Activated B cell treated with CpG ODN at 0.5 μM for 24 hours (primary cell): ENCODE data around the gene CADM1. TPM values are rescaled to one million over a fixed set of nuclear protein-coding genes. Genes with fewer than 3 reads are reported as not detected.

ENCODE experiments used
- ATAC-seq: fragments of 200-7000 bp; cut with Tn5 transposase; one replicate; pipeline ENCODE4 v1.10.0; 2021; ENCODE audit warnings: low read depth, mild to moderate bottlenecking, moderate library complexity
- CTCF ChIA-PET: fragments of 350-600 bp; sonication (Branson Sonifier 250); formaldehyde crosslinking; loops from one replicate; lab custom pipeline; 2021; ENCODE audit warnings: antibody characterized with exemption; lab: Charles Lee
- POLR2A ChIA-PET: fragments of 350-600 bp; sonication (Branson Sonifier 250); formaldehyde crosslinking; loops from one replicate; lab custom pipeline; 2021; ENCODE audit warnings: antibody characterized with exemption; lab: Charles Lee
- DNase-seq: peaks from one replicate; pipeline ENCODE4 v3.0.0; 2022
- H3K27ac Mint-ChIP-seq: one replicate; pipeline ENCODE4 v1.8.0; 2020; ENCODE audit warnings: mixed read lengths
- H3K27me3 Mint-ChIP-seq: one replicate; pipeline ENCODE4 v1.8.0; 2021; ENCODE audit warnings: mixed read lengths
- H3K36me3 Mint-ChIP-seq: one replicate; pipeline ENCODE4 v1.8.0; 2021; ENCODE audit warnings: low read depth, mixed read lengths
- H3K4me1 Mint-ChIP-seq: one replicate; pipeline ENCODE4 v1.8.0; 2021; ENCODE audit warnings: mixed read lengths
- H3K4me3 Mint-ChIP-seq: one replicate; pipeline ENCODE4 v1.8.0; 2020; ENCODE audit warnings: mild to moderate bottlenecking, mixed read lengths
- H3K9me3 Mint-ChIP-seq: one replicate; pipeline ENCODE4 v1.8.0; 2020; ENCODE audit warnings: mixed read lengths
- intact Hi-C: fragments of 100-400 bp; cut with micrococcal nuclease; formaldehyde crosslinking; loops from one replicate; pipeline ENCODE4 v1.15.1; 2024
- total RNA-seq: library from RNA; stranded (reverse); gene quantifications from 2 replicates; pipeline ENCODE4 v1.2.3, GENCODE V29; 2022
- TF ChIP-seq, protein P1 (sequence below): fragments of 200-600 bp; IDR thresholded peaks from one replicate; pipeline ENCODE4 v1.8.0; 2022; ENCODE audit warnings: antibody characterized with exemption, mild to moderate bottlenecking

CADM1 gene
- total RNA-seq, 1 donor from 2014 or later = 0.86 TPM

DNA sequence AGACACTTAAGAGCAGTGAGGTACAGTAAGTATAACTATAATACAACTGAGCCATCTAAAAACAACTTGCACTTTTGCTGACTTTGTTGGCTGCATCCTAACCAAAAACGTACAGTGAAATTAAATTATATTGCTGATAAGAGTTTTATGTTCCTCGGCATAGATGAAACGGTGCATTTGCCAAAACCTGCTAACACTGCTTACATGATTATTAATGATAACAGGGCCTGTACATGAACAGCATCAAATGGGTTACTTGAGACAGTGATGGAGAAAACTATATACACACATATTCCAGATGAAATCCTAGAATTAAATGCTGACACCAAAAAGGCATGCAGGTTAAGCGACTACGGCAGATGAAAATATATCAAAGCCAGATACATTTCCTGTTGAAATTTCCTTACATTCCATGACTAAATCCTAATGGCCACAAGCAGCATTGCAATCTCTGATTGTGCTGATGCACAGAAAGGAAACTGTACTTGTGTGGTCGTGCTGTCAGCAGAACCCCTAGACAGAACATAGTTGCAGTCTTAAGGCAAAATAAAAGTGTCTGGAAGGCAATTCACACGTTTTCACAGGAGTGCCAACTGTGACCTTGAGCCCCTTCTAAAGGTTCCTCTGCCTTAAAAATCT, 143.9 kb downstream of the CADM1 start:
- intact Hi-C loops = no loop called here
- Mint-ChIP-seq H3K27ac (no peak overlapping the region), H3K27me3 (no peaks in the 10 kb centered on the region), H3K36me3 (no peaks in the 10 kb centered on the region), H3K4me1 (no peaks in the 10 kb centered on the region), H3K9me3 (peaks cover under 1% of the 10 kb centered on the region), H3K4me3 (no peak overlapping the region)
- DNase-seq (no peak), ATAC-seq (no peak)
- CTCF ChIA-PET = no interaction called here
- TF ChIP-seq, protein P1, sequence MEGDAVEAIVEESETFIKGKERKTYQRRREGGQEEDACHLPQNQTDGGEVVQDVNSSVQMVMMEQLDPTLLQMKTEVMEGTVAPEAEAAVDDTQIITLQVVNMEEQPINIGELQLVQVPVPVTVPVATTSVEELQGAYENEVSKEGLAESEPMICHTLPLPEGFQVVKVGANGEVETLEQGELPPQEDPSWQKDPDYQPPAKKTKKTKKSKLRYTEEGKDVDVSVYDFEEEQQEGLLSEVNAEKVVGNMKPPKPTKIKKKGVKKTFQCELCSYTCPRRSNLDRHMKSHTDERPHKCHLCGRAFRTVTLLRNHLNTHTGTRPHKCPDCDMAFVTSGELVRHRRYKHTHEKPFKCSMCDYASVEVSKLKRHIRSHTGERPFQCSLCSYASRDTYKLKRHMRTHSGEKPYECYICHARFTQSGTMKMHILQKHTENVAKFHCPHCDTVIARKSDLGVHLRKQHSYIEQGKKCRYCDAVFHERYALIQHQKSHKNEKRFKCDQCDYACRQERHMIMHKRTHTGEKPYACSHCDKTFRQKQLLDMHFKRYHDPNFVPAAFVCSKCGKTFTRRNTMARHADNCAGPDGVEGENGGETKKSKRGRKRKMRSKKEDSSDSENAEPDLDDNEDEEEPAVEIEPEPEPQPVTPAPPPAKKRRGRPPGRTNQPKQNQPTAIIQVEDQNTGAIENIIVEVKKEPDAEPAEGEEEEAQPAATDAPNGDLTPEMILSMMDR = no peak
- POLR2A ChIA-PET = no interaction called here

DNA sequence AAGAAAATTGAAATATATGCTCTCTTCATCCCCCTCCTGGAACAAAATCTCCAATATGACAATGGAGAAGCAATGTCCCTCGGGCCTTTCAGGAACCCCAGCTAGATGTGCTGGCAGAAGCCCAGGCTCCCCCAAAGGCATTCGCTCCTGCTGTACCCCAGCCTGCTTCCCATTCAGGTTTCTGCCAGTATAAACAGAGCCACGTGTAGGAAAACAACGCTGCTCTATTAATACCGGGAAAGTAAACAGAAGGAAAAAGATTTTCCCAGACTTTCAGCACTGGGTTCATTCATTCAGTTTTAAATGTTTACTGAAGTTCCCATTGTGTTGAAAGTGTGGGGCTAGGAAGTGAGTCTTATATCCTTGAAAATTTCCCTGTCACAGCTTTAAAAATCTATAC, 147.1 kb downstream of the CADM1 start:
- Mint-ChIP-seq H3K27me3 (peaks cover 4% of the 10 kb centered on the region), H3K27ac (no peak overlapping the region), H3K36me3 (no peaks in the 10 kb centered on the region), H3K4me3 (no peak overlapping the region), H3K4me1 (no peaks in the 10 kb centered on the region), H3K9me3 (peaks cover 3% of the 10 kb centered on the region)
- intact Hi-C loops = no loop called here
- TF ChIP-seq, protein P1 = no peak
- ATAC-seq = no peak
- no peak for DNase-seq
- ChIA-PET POLR2A (no interaction called here), CTCF (no interaction called here)

DNA sequence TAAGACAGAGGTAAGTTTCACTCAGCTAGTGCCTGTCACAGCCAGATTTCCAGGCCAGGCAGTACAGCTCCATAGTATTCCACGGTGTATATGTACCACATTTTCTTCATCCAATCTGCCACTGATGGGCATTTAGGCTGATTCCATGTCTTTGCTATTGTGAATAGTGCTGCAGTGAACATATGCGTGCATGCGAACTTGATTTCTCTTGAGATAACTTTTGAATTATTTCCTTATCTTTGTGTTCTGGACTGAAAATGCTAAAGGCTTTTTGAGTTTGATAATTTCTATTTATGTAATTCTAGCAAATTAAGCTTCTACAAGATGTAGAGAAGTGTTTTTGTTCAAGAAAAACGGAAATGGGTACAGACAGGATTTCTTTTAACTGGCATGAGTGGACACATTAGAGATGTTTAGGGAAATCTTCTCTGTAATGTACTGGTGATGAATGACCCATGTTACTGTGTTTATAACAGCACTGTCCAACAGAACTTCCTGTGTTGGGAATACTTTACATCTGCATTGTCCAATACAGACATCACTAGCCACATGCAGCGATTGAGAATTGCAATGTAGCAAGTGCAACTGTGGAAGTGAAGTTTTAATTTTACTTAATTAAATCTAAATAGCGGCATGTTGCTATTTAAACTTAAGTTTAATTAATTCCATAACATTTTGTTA, 151.3 kb downstream of the CADM1 start:
- no peak overlapping the region for H3K27ac Mint-ChIP-seq
- H3K4me1 Mint-ChIP-seq = no peaks in the 10 kb centered on the region
- H3K4me3 Mint-ChIP-seq = no peak overlapping the region
- ChIA-PET POLR2A (no interaction called here), CTCF (no interaction called here)
- TF ChIP-seq, protein P1 = no peak
- H3K9me3 Mint-ChIP-seq = peaks cover 3% of the 10 kb centered on the region
- no peaks in the 10 kb centered on the region for H3K36me3 Mint-ChIP-seq
- intact Hi-C loops = no loop called here
- ATAC-seq (no peak), DNase-seq (no peak)
- peaks cover 6% of the 10 kb centered on the region for H3K27me3 Mint-ChIP-seq

DNA sequence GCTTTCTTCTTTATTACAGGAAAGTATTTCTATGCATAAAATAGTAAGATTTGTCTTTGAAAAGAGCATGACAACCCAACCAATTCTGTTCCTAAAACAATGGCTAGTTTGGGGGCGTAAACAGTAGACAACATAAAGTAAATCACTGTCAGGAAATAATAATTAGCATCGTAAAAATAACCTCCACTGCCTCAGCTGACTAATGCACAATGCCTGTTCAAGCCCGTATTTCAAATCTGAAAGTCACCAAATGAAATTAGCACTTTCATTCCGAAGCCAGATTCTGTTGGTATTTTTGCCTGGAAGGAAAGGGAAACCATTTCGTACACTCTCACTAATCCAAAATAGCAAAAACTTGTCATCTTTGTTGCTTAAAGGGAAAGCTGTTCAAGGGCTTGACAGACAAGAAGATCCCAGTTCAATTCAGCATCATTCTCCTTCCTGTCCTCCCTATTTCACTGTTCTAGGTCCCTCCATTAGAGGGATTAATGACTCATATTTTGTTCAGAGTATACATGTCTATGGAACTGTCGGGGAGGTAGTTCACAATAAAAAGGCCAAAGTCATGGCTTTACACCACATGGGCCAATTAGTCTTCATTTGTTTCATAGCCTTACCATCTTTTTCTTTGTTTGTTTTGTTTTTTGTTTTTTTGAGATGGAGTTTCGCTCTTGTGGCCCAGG, 154.7 kb downstream of the CADM1 start:
- ChIA-PET POLR2A (no interaction called here), CTCF (no interaction called here)
- ATAC-seq = no peak
- TF ChIP-seq, protein P1 = no peak
- Mint-ChIP-seq H3K27me3 (peaks cover 8% of the 10 kb centered on the region), H3K9me3 (no peaks in the 10 kb centered on the region), H3K27ac (no peak overlapping the region), H3K36me3 (no peaks in the 10 kb centered on the region), H3K4me1 (no peaks in the 10 kb centered on the region), H3K4me3 (no peak overlapping the region)
- DNase-seq = no peak
- intact Hi-C loops = no loop called here

DNA sequence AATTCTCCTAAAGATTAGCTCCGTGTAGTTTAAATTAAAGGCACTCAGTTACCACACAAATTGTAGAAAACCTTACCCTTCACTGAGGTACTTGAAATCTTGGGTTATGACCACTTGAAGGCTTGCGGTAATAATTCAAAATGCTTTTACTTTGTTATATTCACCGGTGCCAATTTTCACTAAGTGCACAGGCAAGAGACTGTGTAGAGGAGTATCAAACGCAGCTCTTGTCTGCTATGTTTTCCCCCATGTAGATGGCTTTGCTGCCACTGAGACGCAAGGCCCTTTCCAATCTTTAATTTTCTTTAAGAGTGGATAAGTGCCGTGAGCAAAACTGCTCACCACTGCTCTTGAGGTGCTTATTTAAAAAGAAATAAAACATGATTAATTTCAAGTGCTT, 155.8 kb downstream of the CADM1 start:
- CTCF ChIA-PET = no interaction called here
- no peak for ATAC-seq

More for the DNA sequence above, 155.8 kb downstream of the CADM1 start:
- no peaks in the 10 kb centered on the region for H3K4me1 Mint-ChIP-seq
- no peak overlapping the region for H3K27ac Mint-ChIP-seq
- no peak for DNase-seq
- POLR2A ChIA-PET = no interaction called here
- H3K27me3 Mint-ChIP-seq = peaks cover 5% of the 10 kb centered on the region
- no peaks in the 10 kb centered on the region for H3K36me3 Mint-ChIP-seq
- no peaks in the 10 kb centered on the region for H3K9me3 Mint-ChIP-seq
- intact Hi-C loops = no loop called here
- TF ChIP-seq, protein P1 = no peak
- H3K4me3 Mint-ChIP-seq = no peak overlapping the region
